ENCODE results near the gene C14orf180. TPM values are rescaled to one million over a fixed set of nuclear protein-coding genes. Genes with fewer than 3 reads are reported as not detected.

The C14orf180 gene
- total and polyA plus RNA-seq, 2 of the 8 experiments (the other 6 are each of a cell fraction or from before 2014, with no cell fraction given): not detected

GRCh38 chr14:104554608-104555429 lies 24.7 kb upstream of the C14orf180 start (continued):
- no peak for TF ChIP-seq CHD7 (IDR thresholded peaks at IDR 0.05; ENCODE audit: insufficient replicate concordance, low read length)
- TF ChIP-seq JUN (IDR thresholded peaks at IDR 0.05; ENCODE audit: low read depth, low read length): no peak
- no peak for TF ChIP-seq ZNF274 (IDR thresholded peaks at IDR 0.05; ENCODE audit: borderline replicate concordance, extremely low read depth, low read length)
- TF ChIP-seq SIRT6 (IDR thresholded peaks at IDR 0.05; ENCODE audit: low read length): no peak
- no peak for TF ChIP-seq RAD21 (IDR thresholded peaks at IDR 0.05 in 1 of 2, conservative IDR thresholded peaks at IDR 0.05 in 1 of 2; ENCODE audit: low read depth in 2 of 2, low read length in 2 of 2)
- TF ChIP-seq SRF (IDR thresholded peaks at IDR 0.05; ENCODE audit: low read depth, low read length): no peak
- no peak for TF ChIP-seq RNF2 (IDR thresholded peaks at IDR 0.05; ENCODE audit: borderline replicate concordance, low read depth, low read length, missing control alignments, poor library complexity, severe bottlenecking)
- TF ChIP-seq RXRA (IDR thresholded peaks at IDR 0.05; ENCODE audit: insufficient read depth, low read depth, low read length): no peak
- TF ChIP-seq HDAC6 (IDR thresholded peaks at IDR 0.05; ENCODE audit: low read depth, low read length): no peak
